Activated naive CD8-positive, alpha-beta T cell treated with anti-CD3 and anti-CD28 coated beads, Interleukin-2, amount 10 ng/mL, durations not matched to agents 7 days and 5 days (primary cell): ENCODE results near the gene DOCK3. TPM values are rescaled to one million over a fixed set of nuclear protein-coding genes. Genes with fewer than 3 reads are reported as not detected.
"Not testable (repeated sequence)": the region's sequence is repeated elsewhere in the genome, so short reads cannot be mapped to it uniquely, and the experiment has no call there.

Experiments
- ATAC-seq: fragments of 150-1000 bp; cut with Tn5 transposase; one replicate; pipeline ENCODE4 v1.10.0; 2021; ENCODE audit warnings: low read depth, moderate library complexity
- POLR2A ChIA-PET: fragments of 350-600 bp; sonication (Branson Sonifier 250); formaldehyde crosslinking; loops from one replicate; lab custom pipeline; 2021; ENCODE audit warnings: antibody characterized with exemption; lab: Charles Lee
- DNase-seq: peaks from one replicate; pipeline ENCODE4 v3.0.0; 2021
- H3K27ac Mint-ChIP-seq: one replicate; pipeline ENCODE4 v1.8.0; 2022; ENCODE audit warnings: mild to moderate bottlenecking, mixed read lengths
- H3K27me3 Mint-ChIP-seq: one replicate; pipeline ENCODE4 v1.8.0; 2022; ENCODE audit warnings: mild to moderate bottlenecking, moderate library complexity, mixed read lengths
- H3K36me3 Mint-ChIP-seq: one replicate; pipeline ENCODE4 v1.8.0; 2021; ENCODE audit warnings: mild to moderate bottlenecking, mixed read lengths
- H3K4me1 Mint-ChIP-seq: one replicate; pipeline ENCODE4 v1.8.0; 2021; ENCODE audit warnings: mixed read lengths
- H3K4me3 Mint-ChIP-seq: one replicate; pipeline ENCODE4 v1.8.0; 2022; ENCODE audit warnings: mild to moderate bottlenecking, moderate library complexity, mixed read lengths
- H3K9me3 Mint-ChIP-seq: one replicate; pipeline ENCODE4 v1.8.0; 2021; ENCODE audit warnings: mixed read lengths
- total RNA-seq, 2 experiments: library from RNA; stranded (reverse); gene quantifications; one replicate each; pipeline ENCODE4 v1.2.3, GENCODE V29; 2021

Gene DOCK3
- total RNA-seq, 2 experiments from 2014 or later: 3.3 to 3.4 TPM

- DNase-seq (peak; percentile 45), ATAC-seq (peak; percentile 58)
- H3K4me3 Mint-ChIP-seq: peak overlapping the region; percentile 33
- H3K27ac Mint-ChIP-seq: peak overlapping the region; percentile 79
- H3K36me3 Mint-ChIP-seq: peaks cover 5% of the 10 kb centered on the region
- H3K9me3 Mint-ChIP-seq: peaks cover 8% of the 10 kb centered on the region
- peaks cover 11% of the 10 kb centered on the region for H3K4me1 Mint-ChIP-seq
- POLR2A ChIA-PET: no interaction called here
- H3K27me3 Mint-ChIP-seq: peaks cover 3% of the 10 kb centered on the region
Measured at GRCh38 chr3:50708620-50709019, 33.9 kb downstream of the DOCK3 start.

GRCh38 chr3:50714946-50715345 is 40.2 kb downstream of the DOCK3 start:
- Mint-ChIP-seq H3K27ac (no peak overlapping the region), H3K9me3 (no peaks in the 10 kb centered on the region)
- no peak for ATAC-seq

GRCh38 chr3:50724831-50725230 is 50.1 kb downstream of the DOCK3 start:
- ATAC-seq (no peak), DNase-seq (no peak)
- POLR2A ChIA-PET: no interaction called here
- Mint-ChIP-seq H3K27me3 (peaks cover 3% of the 10 kb centered on the region), H3K4me1 (no peaks in the 10 kb centered on the region), H3K9me3 (peaks cover 2% of the 10 kb centered on the region), H3K27ac (no peak overlapping the region), H3K36me3 (peaks cover 3% of the 10 kb centered on the region), H3K4me3 (no peak overlapping the region)

More at GRCh38 chr3:50714946-50715345, 40.2 kb downstream of the DOCK3 start:
- no peaks in the 10 kb centered on the region for H3K27me3 Mint-ChIP-seq
- POLR2A ChIA-PET: no interaction called here
- DNase-seq: no peak
- H3K4me3 Mint-ChIP-seq: no peak overlapping the region
- H3K4me1 Mint-ChIP-seq: no peaks in the 10 kb centered on the region
- H3K36me3 Mint-ChIP-seq: no peaks in the 10 kb centered on the region

GRCh38 chr3:50734985-50735384 is 60.3 kb downstream of the DOCK3 start:
- Mint-ChIP-seq H3K36me3 (peaks cover 2% of the 10 kb centered on the region), H3K4me3 (no peak overlapping the region), H3K27ac (no peak overlapping the region), H3K9me3 (peaks cover 3% of the 10 kb centered on the region), H3K27me3 (no peaks in the 10 kb centered on the region), H3K4me1 (no peaks in the 10 kb centered on the region)
- DNase-seq: no peak
- no peak for ATAC-seq
- POLR2A ChIA-PET: no interaction called here

GRCh38 chr3:50737193-50737905 is 62.6 kb downstream of the DOCK3 start:
- peaks cover 3% of the 10 kb centered on the region for H3K9me3 Mint-ChIP-seq
- no peak overlapping the region for H3K27ac Mint-ChIP-seq
- no peak overlapping the region for H3K4me3 Mint-ChIP-seq
- DNase-seq (no peak), ATAC-seq (no peak)
- H3K4me1 Mint-ChIP-seq: no peaks in the 10 kb centered on the region
- peaks cover 2% of the 10 kb centered on the region for H3K27me3 Mint-ChIP-seq
- POLR2A ChIA-PET: no interaction called here
- peaks cover 4% of the 10 kb centered on the region for H3K36me3 Mint-ChIP-seq

- H3K9me3 Mint-ChIP-seq: peaks cover 3% of the 10 kb centered on the region
- ATAC-seq: no peak
Measured at GRCh38 chr3:50737906-50738598, 63.3 kb downstream of the DOCK3 start.

GRCh38 chr3:50743643-50744042 is 68.9 kb downstream of the DOCK3 start:
- H3K27me3 Mint-ChIP-seq: peaks cover 3% of the 10 kb centered on the region
- H3K4me3 Mint-ChIP-seq: no peak overlapping the region
- no peak overlapping the region for H3K27ac Mint-ChIP-seq
- ATAC-seq (no peak), DNase-seq (no peak)
- peaks cover 1% of the 10 kb centered on the region for H3K36me3 Mint-ChIP-seq
- POLR2A ChIA-PET: no interaction called here
- no peaks in the 10 kb centered on the region for H3K9me3 Mint-ChIP-seq
- H3K4me1 Mint-ChIP-seq: no peaks in the 10 kb centered on the region

More at GRCh38 chr3:50737906-50738598, 63.3 kb downstream of the DOCK3 start:
- Mint-ChIP-seq H3K36me3 (peaks cover 4% of the 10 kb centered on the region), H3K27ac (no peak overlapping the region), H3K27me3 (peaks cover 2% of the 10 kb centered on the region), H3K4me1 (no peaks in the 10 kb centered on the region), H3K4me3 (no peak overlapping the region)
- no peak for DNase-seq
- POLR2A ChIA-PET: no interaction called here

- Mint-ChIP-seq H3K36me3 (no peaks in the 10 kb centered on the region), H3K9me3 (no peaks in the 10 kb centered on the region), H3K27ac (no peak overlapping the region), H3K4me1 (peaks cover 2% of the 10 kb centered on the region), H3K27me3 (no peaks in the 10 kb centered on the region), H3K4me3 (no peak overlapping the region)
- POLR2A ChIA-PET: no interaction called here
- DNase-seq (no peak), ATAC-seq (no peak)
Measured at GRCh38 chr3:50749822-50750221, 75.1 kb downstream of the DOCK3 start.

- no peak for DNase-seq
- POLR2A ChIA-PET: no interaction called here
Measured at GRCh38 chr3:50759015-50759414, 84.3 kb downstream of the DOCK3 start.

GRCh38 chr3:50777680-50778079 is 103.0 kb downstream of the DOCK3 start:
- POLR2A ChIA-PET: no interaction called here
- peaks cover 26% of the 10 kb centered on the region for H3K27me3 Mint-ChIP-seq
- H3K4me3 Mint-ChIP-seq: no peak overlapping the region
- DNase-seq (no peak), ATAC-seq (no peak)
- no peaks in the 10 kb centered on the region for H3K36me3 Mint-ChIP-seq
- H3K27ac Mint-ChIP-seq: no peak overlapping the region
- H3K9me3 Mint-ChIP-seq: peaks cover 5% of the 10 kb centered on the region
- H3K4me1 Mint-ChIP-seq: no peaks in the 10 kb centered on the region

More at GRCh38 chr3:50759015-50759414, 84.3 kb downstream of the DOCK3 start:
- Mint-ChIP-seq H3K9me3 (peaks cover 1% of the 10 kb centered on the region), H3K4me1 (no peaks in the 10 kb centered on the region), H3K36me3 (no peaks in the 10 kb centered on the region), H3K27ac (no peak overlapping the region), H3K27me3 (peaks cover 2% of the 10 kb centered on the region), H3K4me3 (no peak overlapping the region)
- ATAC-seq: no peak

- ATAC-seq, H3K27me3 Mint-ChIP-seq, H3K27ac Mint-ChIP-seq, DNase-seq, POLR2A ChIA-PET, H3K36me3 Mint-ChIP-seq, H3K4me3 Mint-ChIP-seq, H3K4me1 Mint-ChIP-seq: not testable (repeated sequence)
- H3K9me3 Mint-ChIP-seq: peaks cover 17% of the 10 kb centered on the region
Measured at GRCh38 chr3:50781766-50782165, 107.0 kb downstream of the DOCK3 start.

- ATAC-seq: no peak
- Mint-ChIP-seq H3K27ac (no peak overlapping the region), H3K4me3 (no peak overlapping the region), H3K9me3 (peaks cover 16% of the 10 kb centered on the region), H3K27me3 (no peaks in the 10 kb centered on the region), H3K36me3 (peaks cover 7% of the 10 kb centered on the region), H3K4me1 (no peaks in the 10 kb centered on the region)
- POLR2A ChIA-PET: no interaction called here
- DNase-seq: no peak
Measured at GRCh38 chr3:50786631-50787030, 111.9 kb downstream of the DOCK3 start.

- H3K4me3 Mint-ChIP-seq, ATAC-seq, DNase-seq, H3K36me3 Mint-ChIP-seq, POLR2A ChIA-PET, H3K9me3 Mint-ChIP-seq, H3K27ac Mint-ChIP-seq, H3K4me1 Mint-ChIP-seq, H3K27me3 Mint-ChIP-seq: not testable (repeated sequence)
Measured at GRCh38 chr3:50790894-50791293, 116.2 kb downstream of the DOCK3 start.

GRCh38 chr3:50792568-50792967 is 117.8 kb downstream of the DOCK3 start:
- POLR2A ChIA-PET: no interaction called here
- Mint-ChIP-seq H3K9me3 (peaks cover 8% of the 10 kb centered on the region), H3K4me1 (no peaks in the 10 kb centered on the region), H3K27me3 (peaks cover 8% of the 10 kb centered on the region), H3K27ac (no peak overlapping the region), H3K4me3 (no peak overlapping the region), H3K36me3 (peaks cover 2% of the 10 kb centered on the region)
- DNase-seq (no peak), ATAC-seq (no peak)
